Endothelial cell of umbilical vein (primary cell): ENCODE data around the gene CCNE1. TPM values are rescaled to one million over a fixed set of nuclear protein-coding genes. Genes with fewer than 3 reads are reported as not detected.

Experiments
- BruUV-seq: library from RNA; stranded (reverse); fragments of 400-500 nt; replicated peaks from 2 replicates; lab custom pipeline; 2021; lab: Mats Ljungman, UMichigan
- CTCF ChIA-PET: fragments of 300-600, 350-600 bp; sonication (Branson Sonifier 250); formaldehyde crosslinking; loops from one replicate; lab custom pipeline; 2021; ENCODE audit warnings: antibody characterized with exemption, inconsistent platforms; lab: Charles Lee
- POLR2A ChIA-PET: fragments of 300-600, 350-600 bp; sonication (Branson Sonifier 250); formaldehyde crosslinking; loops from one replicate; lab custom pipeline; 2021; ENCODE audit warnings: antibody characterized with exemption, inconsistent platforms; lab: Charles Lee
- DNase-seq: peaks from one replicate; pipeline ENCODE4 v3.0.0-alpha.2; 2011; ENCODE audit warnings: low read depth, low spot score
- FAIRE-seq: peaks from 2 replicates; lab custom pipeline; 2011; peaks lifted over from hg19 to GRCh38; lab: Jason Lieb, UNC
- H2AFZ ChIP-seq: 2 replicates; pipeline ENCODE4 v1.6.0; 2012; ENCODE audit warnings: low read depth, low read length, control low read depth, inconsistent platforms
- H3K27ac ChIP-seq: 2 replicates; pipeline ENCODE4 v1.5.1; 2011; ENCODE audit warnings: low read depth, mild to moderate bottlenecking, control low read depth, low read length, moderate library complexity; ENCODE audit not compliant: insufficient read depth
- H3K27me3 ChIP-seq, 2 experiments: 2 replicates each; pipeline versions ENCODE4 v1.6.0 to v1.6.1; 2011; ENCODE audit warnings: low read length in 2 of 2, mixed read lengths in 1 of 2; ENCODE audit not compliant: control insufficient read depth in 2 of 2, insufficient read depth in 2 of 2
- H3K36me3 ChIP-seq, 2 experiments: 2 replicates in 1 of 2; 3 replicates in 1 of 2; pipeline ENCODE4 v1.5.1; 2011; ENCODE audit warnings: low read length in 2 of 2, mild to moderate bottlenecking in 1 of 2, moderate library complexity in 1 of 2; ENCODE audit not compliant: control insufficient read depth in 2 of 2, insufficient read depth in 2 of 2; ENCODE audit errors: extremely low read depth in 1 of 2
- H3K4me1 ChIP-seq: 3 replicates; pipeline ENCODE4 v1.5.1; 2011; ENCODE audit warnings: mild to moderate bottlenecking, low read length; ENCODE audit not compliant: control insufficient read depth, insufficient read depth; ENCODE audit errors: extremely low read depth
- H3K4me2 ChIP-seq: 2 replicates; pipeline ENCODE4 v1.6.1; 2011; ENCODE audit warnings: low read length, control low read depth, mixed read lengths; ENCODE audit not compliant: insufficient read depth
- H3K4me3 ChIP-seq, 3 experiments: fragments of 200-600 bp in 1 of 3; sonication (generic), shearing (Covaris generic) in 1 of 3; replicated peaks in 1 of 3; 2 replicates each; pipeline ENCODE4 v1.5.1; 2011 to 2016; ENCODE audit warnings: control low read depth in 3 of 3, low read length in 3 of 3, mild to moderate bottlenecking in 2 of 3, inconsistent platforms in 1 of 3, low read depth in 1 of 3, moderate library complexity in 1 of 3; ENCODE audit not compliant: insufficient read depth in 1 of 3
- H3K79me2 ChIP-seq: 2 replicates; pipeline ENCODE4 v1.6.0; 2012; ENCODE audit warnings: low read length, inconsistent platforms; ENCODE audit not compliant: control insufficient read depth, insufficient read depth
- H3K9ac ChIP-seq: replicated peaks from 2 replicates; pipeline ENCODE3; 2011; ENCODE audit warnings: low read length, control low read depth; ENCODE audit not compliant: insufficient read depth; ENCODE audit errors: extremely low read depth
- H3K9me1 ChIP-seq: replicated peaks from 3 replicates; pipeline ENCODE4 v1.6.0; 2011; ENCODE audit warnings: mild to moderate bottlenecking, low read length; ENCODE audit not compliant: control insufficient read depth, insufficient read depth; ENCODE audit errors: extremely low read depth
- H3K9me3 ChIP-seq: replicated peaks from 2 replicates; pipeline ENCODE4 v1.5.1; 2012; ENCODE audit warnings: low read length, inconsistent platforms; ENCODE audit not compliant: control insufficient read depth, insufficient read depth
- H4K20me1 ChIP-seq: replicated peaks from 2 replicates; pipeline ENCODE3; 2011; ENCODE audit warnings: mild to moderate bottlenecking, low read length; ENCODE audit not compliant: control insufficient read depth, insufficient read depth; ENCODE audit errors: extremely low read depth
- CTCF ChIP-seq, 2 donors: IDR thresholded peaks; 1 replicate in 1 of 2; 2 replicates in 1 of 2; pipeline ENCODE4 v1.5.1; 2011; ENCODE audit warnings: low read length in 2 of 2, mild to moderate bottlenecking in 2 of 2, moderate library complexity in 2 of 2, control low read depth in 1 of 2, inconsistent platforms in 1 of 2, low read depth in 1 of 2; ENCODE audit not compliant: insufficient read depth in 1 of 2; ENCODE audit errors: extremely low read depth in 1 of 2
- EZH2 ChIP-seq: IDR thresholded peaks from 2 replicates; pipeline ENCODE4 v1.6.1; 2012; ENCODE audit warnings: borderline replicate concordance, low read depth, mild to moderate bottlenecking, moderate library complexity, low read length, inconsistent platforms; ENCODE audit not compliant: severe bottlenecking
- FOS ChIP-seq: IDR thresholded peaks from 2 replicates; pipeline ENCODE4 v1.6.1; 2011; ENCODE audit warnings: mild to moderate bottlenecking, low read length, moderate library complexity, borderline replicate concordance; ENCODE audit not compliant: insufficient read depth
- GATA2 ChIP-seq: IDR thresholded peaks from 2 replicates; pipeline ENCODE4 v1.7.0; 2011; ENCODE audit warnings: low read depth, mild to moderate bottlenecking, moderate library complexity, mixed read lengths, low read length; ENCODE audit not compliant: insufficient read length, insufficient read depth
- JUN ChIP-seq: IDR thresholded peaks from 2 replicates; pipeline ENCODE4 v1.6.1; 2011; ENCODE audit warnings: borderline replicate concordance, low read depth; ENCODE audit not compliant: insufficient read length, insufficient read depth
- MAX ChIP-seq: IDR thresholded peaks from 2 replicates; pipeline ENCODE4 v1.6.1; 2011; ENCODE audit not compliant: insufficient read depth, insufficient read length
- MYC ChIP-seq: IDR thresholded peaks from one replicate; pipeline ENCODE4 v1.6.1; 2011; ENCODE audit warnings: mild to moderate bottlenecking, low read depth, low read length
- POLR2A ChIP-seq: IDR thresholded peaks from 2 replicates; pipeline ENCODE4 v1.6.1; 2012; ENCODE audit warnings: low read depth, mild to moderate bottlenecking, control low read depth, low read length
- POLR2AphosphoS5 ChIP-seq: IDR thresholded peaks from 2 replicates; pipeline ENCODE4 v1.6.1; 2012; ENCODE audit warnings: low read depth, mild to moderate bottlenecking, control low read depth, low read length, moderate library complexity; ENCODE audit not compliant: insufficient read depth
- dilution Hi-C: fragments of 300-500 bp; cut with MboI; formaldehyde crosslinking; loops from one replicate; pipeline ENCODE4 v1.15.0; 2019; ENCODE audit warnings: low sequenced_read_pairs; ENCODE audit not compliant: extremely low pct_ligation_motif_present
- intact Hi-C: fragments of 100-400 bp; cut with micrococcal nuclease; formaldehyde crosslinking; loops from one replicate; pipeline ENCODE4 v1.10.0; 2022
- polyA plus RNA-seq, 4 experiments: library from polyadenylated mRNA; depleted of rRNA in 3 of 4; stranded (reverse) in 3 of 4; unstranded in 1 of 4; fragments of >200 nt; gene quantifications; 2 replicates each; pipeline versions ENCODE4 v1.2.1 to v1.2.3, GENCODE V29; 2011 to 2012; ENCODE audit warnings: missing spikeins in 1 of 4
- total RNA-seq: library from RNA; stranded (reverse); gene quantifications from 2 replicates; pipeline ENCODE4 v1.2.3, GENCODE V29; 2021

Gene CCNE1
- total and polyA plus RNA-seq, 2 donors (not counting 3 experiments of a cell fraction or from before 2014, with no cell fraction given) = 8.3 to 10.1 TPM

- peak overlapping the region; percentile 84 for H3K4me2 ChIP-seq
- H3K27me3 ChIP-seq = peaks cover 5 to 20% of the 10 kb centered on the region in 2 experiments
- H3K9ac ChIP-seq = peak overlapping the region; percentile 12
- FAIRE-seq = no peak
- DNase-seq = no peak
- H3K79me2 ChIP-seq = no peaks in the 10 kb centered on the region
- H4K20me1 ChIP-seq = no peaks in the 10 kb centered on the region
- no peaks in the 10 kb centered on the region for H3K36me3 ChIP-seq
- BruUV-seq = no TSS peak
- H2AFZ ChIP-seq = peak overlapping the region; percentile 97
- peaks cover 8% of the 10 kb centered on the region for H3K4me1 ChIP-seq
- TF ChIP-seq JUN (no peak), FOS (no peak), MAX (no peak), MYC (no peak), POLR2A (no peak), CTCF (IDR thresholded peaks at IDR 0.05; ENCODE audit: extremely low read depth in 1 of 2, insufficient read depth in 1 of 2, low read depth in 1 of 2, low read length in 2 of 2) (no peak), POLR2AphosphoS5 (no peak), GATA2 (no peak), EZH2 (no peak)
- peak overlapping the region; percentile 27 to 57 (median 46) for H3K4me3 ChIP-seq
- intact Hi-C loops = loop anchor here (2.0 kb wide), 2 partner anchors 75 to 97 kb away; partner anchors contain the start of gene URI1
- H3K9me3 ChIP-seq = no peaks in the 10 kb centered on the region
- CTCF ChIA-PET = interaction anchor here (1.4 to 3.6 kb wide), 4 partner anchors 12 to 129 kb away, joined by 4 to 15 read pairs (median 10); no protein-coding TSS in a partner anchor
- no peaks in the 10 kb centered on the region for H3K9me1 ChIP-seq
- no peak overlapping the region for H3K27ac ChIP-seq
- POLR2A ChIA-PET = interaction anchor here (1.1 kb wide), 1 partner anchor 129 kb away, joined by 4 read pairs; no protein-coding TSS in a partner anchor
- dilution Hi-C loops = no loop called here
Measured at GRCh38 chr19:29845574-29846176, 33.9 kb downstream of the CCNE1 start.
